HepG2 (cell line): ENCODE results near the gene RPS5. TPM values are rescaled to one million over a fixed set of nuclear protein-coding genes. Genes with fewer than 3 reads are reported as not detected.

ENCODE experiments used
- AGO2 ChIP-seq: fragments of 200-400 bp; formaldehyde crosslinking; optimal IDR thresholded peaks from 2 replicates; pipeline ENCODE3; 2017; ENCODE audit warnings: mild to moderate bottlenecking, low read depth, low read length, moderate library complexity
- ATF5 ChIP-seq: sonication (generic); formaldehyde crosslinking; IDR thresholded peaks from 2 replicates; pipeline ENCODE4 v1.4.0; 2020; ENCODE audit warnings: mild to moderate bottlenecking, low read depth, missing genetic modification reagents
- GTF3A ChIP-seq: sonication (generic); formaldehyde crosslinking; conservative IDR thresholded peaks from 2 replicates; pipeline ENCODE4 v1.4.0; 2020; ENCODE audit warnings: mild to moderate bottlenecking, missing genetic modification reagents
- HNRNPK ChIP-seq: fragments of 200-400 bp; formaldehyde crosslinking; IDR thresholded peaks from 2 replicates; pipeline ENCODE4 v1.6.1; 2018; ENCODE audit warnings: low read length, low read depth, moderate library complexity, mild to moderate bottlenecking; ENCODE audit not compliant: poor library complexity, severe bottlenecking
- NCOA1 ChIP-seq: sonication (generic); formaldehyde crosslinking; IDR thresholded peaks from 2 replicates; pipeline ENCODE4 v1.9.0; 2021; ENCODE audit warnings: missing genetic modification reagents
- SOX13 ChIP-seq, 3 experiments: fragments of 450-650 bp in 1 of 3; sonication (generic) in 1 of 3; formaldehyde crosslinking in 1 of 3; IDR thresholded peaks in 2 of 3; conservative IDR thresholded peaks in 1 of 3; 2 replicates each; pipeline versions ENCODE4 v1.5.0 to v1.6.1; 2016 to 2020; ENCODE audit warnings: antibody characterized with exemption in 1 of 3, mild to moderate bottlenecking in 1 of 3, missing compliant biosample characterization in 1 of 3, missing genetic modification reagents in 1 of 3, moderate library complexity in 1 of 3
- SRSF9 ChIP-seq: fragments of 200-400 bp; formaldehyde crosslinking; IDR thresholded peaks from 2 replicates; pipeline ENCODE4 v1.6.1; 2018; ENCODE audit warnings: borderline replicate concordance, mild to moderate bottlenecking, low read depth, low read length; ENCODE audit not compliant: insufficient read depth, poor library complexity, severe bottlenecking
- THAP11 ChIP-seq: IDR thresholded peaks from 2 replicates; pipeline ENCODE4 v1.6.1; 2016; ENCODE audit warnings: missing biosample characterization, missing genetic modification reagents
- XBP1 ChIP-seq: sonication (generic); formaldehyde crosslinking; IDR thresholded peaks from 2 replicates; pipeline ENCODE4 v1.5.0; 2020; ENCODE audit warnings: missing genetic modification reagents
- ZFP82 ChIP-seq: sonication (generic); formaldehyde crosslinking; IDR thresholded peaks from 2 replicates; pipeline ENCODE4 v1.5.1; 2020; ENCODE audit warnings: mild to moderate bottlenecking, missing genetic modification reagents, borderline replicate concordance
- ZNF205 ChIP-seq: IDR thresholded peaks from 2 replicates; pipeline ENCODE4 v1.6.1; 2018; ENCODE audit warnings: missing biosample characterization, missing genetic modification reagents
- ZNF253 ChIP-seq: sonication (generic); formaldehyde crosslinking; IDR thresholded peaks from 2 replicates; pipeline ENCODE4 v1.8.0; 2022; ENCODE audit warnings: mild to moderate bottlenecking, missing genetic modification reagents, borderline replicate concordance
- ZNF567 ChIP-seq: sonication (generic); formaldehyde crosslinking; IDR thresholded peaks from 2 replicates; pipeline ENCODE4 v1.8.1; 2023; ENCODE audit warnings: mild to moderate bottlenecking, missing genetic modification reagents, borderline replicate concordance
- ZNF768 ChIP-seq: sonication (generic); formaldehyde crosslinking; IDR thresholded peaks from 2 replicates; pipeline ENCODE4 v1.4.0; 2020; ENCODE audit warnings: missing genetic modification reagents
- ZNF782 ChIP-seq: sonication (generic); formaldehyde crosslinking; IDR thresholded peaks from 2 replicates; pipeline ENCODE4 v1.4.0; 2020; ENCODE audit warnings: missing genetic modification reagents, mild to moderate bottlenecking, borderline replicate concordance
- ZNF879 ChIP-seq: sonication (generic); formaldehyde crosslinking; IDR thresholded peaks from 2 replicates; pipeline ENCODE4 v1.8.1; 2023; ENCODE audit warnings: missing genetic modification reagents
- ZSCAN20 ChIP-seq: sonication (generic); formaldehyde crosslinking; IDR thresholded peaks from 2 replicates; pipeline ENCODE4 v1.4.0; 2020; ENCODE audit warnings: missing genetic modification reagents, mild to moderate bottlenecking, borderline replicate concordance
- ZSCAN25 ChIP-seq: sonication (generic); formaldehyde crosslinking; IDR thresholded peaks from 2 replicates; pipeline ENCODE4 v1.8.0; 2022; ENCODE audit warnings: mild to moderate bottlenecking, missing genetic modification reagents
- polyA plus RNA-seq, 8 experiments: library from polyadenylated mRNA; depleted of rRNA in 3 of 8; stranded (reverse) in 7 of 8; unstranded in 1 of 8; fragments of >200 nt; fragmentation: Illumina TruSeq in 4 of 8; extraction: Trizol in 4 of 8; gene quantifications; 2 replicates each; pipeline versions ENCODE4 v1.2.1 to v1.2.3, GENCODE V29; 2011 to 2016; ENCODE audit warnings: low read depth in 4 of 8, missing spikeins in 1 of 8, mixed read lengths in 1 of 8; ENCODE audit not compliant: insufficient read depth in 1 of 8
- total RNA-seq, 5 experiments: library from RNA; depleted of rRNA; stranded (reverse); fragments of >200 nt; fragmentation: Illumina TruSeq; extraction: Trizol; gene quantifications; 2 replicates each; pipeline ENCODE4 v1.2.3, GENCODE V29; 2016; ENCODE audit warnings: low read depth in 1 of 5
- TF ChIP-seq, protein P1 (sequence below): IDR thresholded peaks from 2 replicates; pipeline ENCODE4 v1.6.1; 2016; ENCODE audit warnings: missing compliant biosample characterization, missing genetic modification reagents, borderline replicate concordance
- TF ChIP-seq, protein P2 (sequence below): sonication (generic); formaldehyde crosslinking; IDR thresholded peaks from 2 replicates; pipeline ENCODE4 v1.4.0; 2020; ENCODE audit warnings: missing genetic modification reagents
- TF ChIP-seq, protein P3 (sequence below): sonication (generic); formaldehyde crosslinking; IDR thresholded peaks from 2 replicates; pipeline ENCODE4 v1.8.1; 2023; ENCODE audit warnings: missing genetic modification reagents, inconsistent platforms, borderline replicate concordance
- TF ChIP-seq, protein P4 (sequence below): conservative IDR thresholded peaks from 2 replicates; pipeline ENCODE4 v1.6.1; 2018; ENCODE audit warnings: missing genetic modification reagents

RPS5 gene
- total and polyA plus RNA-seq, 2 of the 13 experiments (the other 11 are each of a cell fraction or from before 2014, with no cell fraction given), result 1,544 to 4,408 TPM

DNA sequence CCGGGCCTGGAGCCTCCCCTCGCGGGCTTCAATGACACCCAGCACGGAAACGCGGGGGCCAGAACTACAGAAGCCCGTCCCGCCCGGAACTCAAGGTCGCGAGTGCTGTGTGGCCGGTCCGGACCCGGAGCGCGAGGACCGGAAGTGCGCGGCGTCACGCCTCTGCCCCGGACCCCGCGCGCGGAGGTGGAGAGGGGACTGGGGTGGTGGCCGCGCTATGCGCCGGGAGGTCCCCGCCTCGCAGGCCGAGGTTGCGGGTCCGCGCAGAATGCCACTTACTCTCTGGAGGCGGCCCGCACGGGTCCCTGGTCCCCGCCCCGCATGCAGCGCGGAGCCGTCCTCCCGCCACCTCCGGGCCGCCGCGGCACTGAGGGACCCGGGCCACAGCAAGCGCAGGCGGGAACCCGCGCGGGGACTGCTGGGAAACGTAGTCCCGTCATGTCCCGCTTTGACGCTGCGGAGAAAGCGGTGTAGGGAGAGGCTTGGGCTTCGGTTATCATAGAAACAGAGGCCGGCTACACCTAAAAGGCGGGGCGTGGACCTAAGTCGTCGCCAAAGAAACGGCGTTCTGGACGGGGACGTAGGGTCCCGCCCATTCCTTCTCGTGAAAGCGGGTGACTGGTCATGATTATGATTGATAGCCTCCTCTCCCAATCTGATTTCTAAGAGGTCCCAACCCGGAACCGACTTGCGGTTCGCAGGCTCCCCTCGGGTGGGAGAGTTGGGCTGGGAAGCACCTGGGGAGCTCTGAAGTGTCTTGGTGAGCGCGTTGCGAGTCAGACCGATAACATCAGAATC lies 6.2 kb upstream of the RPS5 start, which contains the start of gene ZNF837 (continued):
- TF ChIP-seq HNRNPK, result peak; percentile 75
- no peak for TF ChIP-seq XBP1 (CRISPR knock-in tag)
- TF ChIP-seq, protein P1, sequence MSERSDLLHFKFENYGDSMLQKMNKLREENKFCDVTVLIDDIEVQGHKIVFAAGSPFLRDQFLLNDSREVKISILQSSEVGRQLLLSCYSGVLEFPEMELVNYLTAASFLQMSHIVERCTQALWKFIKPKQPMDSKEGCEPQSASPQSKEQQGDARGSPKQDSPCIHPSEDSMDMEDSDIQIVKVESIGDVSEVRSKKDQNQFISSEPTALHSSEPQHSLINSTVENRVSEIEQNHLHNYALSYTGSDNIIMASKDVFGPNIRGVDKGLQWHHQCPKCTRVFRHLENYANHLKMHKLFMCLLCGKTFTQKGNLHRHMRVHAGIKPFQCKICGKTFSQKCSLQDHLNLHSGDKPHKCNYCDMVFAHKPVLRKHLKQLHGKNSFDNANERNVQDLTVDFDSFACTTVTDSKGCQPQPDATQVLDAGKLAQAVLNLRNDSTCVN, result no peak; the same call in 1 of the 2 replicates
- TF ChIP-seq, protein P2, sequence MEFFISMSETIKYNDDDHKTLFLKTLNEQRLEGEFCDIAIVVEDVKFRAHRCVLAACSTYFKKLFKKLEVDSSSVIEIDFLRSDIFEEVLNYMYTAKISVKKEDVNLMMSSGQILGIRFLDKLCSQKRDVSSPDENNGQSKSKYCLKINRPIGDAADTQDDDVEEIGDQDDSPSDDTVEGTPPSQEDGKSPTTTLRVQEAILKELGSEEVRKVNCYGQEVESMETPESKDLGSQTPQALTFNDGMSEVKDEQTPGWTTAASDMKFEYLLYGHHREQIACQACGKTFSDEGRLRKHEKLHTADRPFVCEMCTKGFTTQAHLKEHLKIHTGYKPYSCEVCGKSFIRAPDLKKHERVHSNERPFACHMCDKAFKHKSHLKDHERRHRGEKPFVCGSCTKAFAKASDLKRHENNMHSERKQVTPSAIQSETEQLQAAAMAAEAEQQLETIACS (CRISPR knock-in tag), result peak; percentile 68
- TF ChIP-seq ZNF567 (CRISPR knock-in tag), result peak; percentile 87; the same call in 1 of the 2 replicates
- TF ChIP-seq ZSCAN20 (CRISPR knock-in tag), result no peak; the same call in 1 of the 2 replicates
- no peak for TF ChIP-seq ZNF253 (CRISPR knock-in tag)
- TF ChIP-seq ZNF782 (CRISPR knock-in tag), result peak; percentile 62; the same call in 1 of the 2 replicates
- TF ChIP-seq ZFP82 (CRISPR knock-in tag), result 0 out of 2 replicates have a peak, but pooled peaks have one; percentile 82
- peak; percentile 94 for TF ChIP-seq AGO2
- no peak for TF ChIP-seq SRSF9
- no peak for TF ChIP-seq ATF5 (CRISPR knock-in tag)
- peak; percentile 86 for TF ChIP-seq ZNF205 (CRISPR knock-in tag)
- TF ChIP-seq, protein P3, sequence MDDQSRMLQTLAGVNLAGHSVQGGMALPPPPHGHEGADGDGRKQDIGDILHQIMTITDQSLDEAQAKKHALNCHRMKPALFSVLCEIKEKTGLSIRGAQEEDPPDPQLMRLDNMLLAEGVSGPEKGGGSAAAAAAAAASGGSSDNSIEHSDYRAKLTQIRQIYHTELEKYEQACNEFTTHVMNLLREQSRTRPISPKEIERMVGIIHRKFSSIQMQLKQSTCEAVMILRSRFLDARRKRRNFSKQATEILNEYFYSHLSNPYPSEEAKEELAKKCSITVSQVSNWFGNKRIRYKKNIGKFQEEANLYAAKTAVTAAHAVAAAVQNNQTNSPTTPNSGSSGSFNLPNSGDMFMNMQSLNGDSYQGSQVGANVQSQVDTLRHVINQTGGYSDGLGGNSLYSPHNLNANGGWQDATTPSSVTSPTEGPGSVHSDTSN (CRISPR knock-in tag), result peak; percentile 50; the same call in 1 of the 2 replicates
- peak; percentile 87 for TF ChIP-seq ZNF768 (CRISPR knock-in tag)
- no peak for TF ChIP-seq SOX13 (IDR thresholded peaks at IDR 0.05)
- TF ChIP-seq SOX13 (CRISPR knock-in tag; conservative IDR thresholded peaks at IDR 0.05 in 1 of 2, IDR thresholded peaks at IDR 0.05 in 1 of 2), result peak in 1 of 2 experiments; percentile 53; a peak in 2 of 4 replicates
- peak; percentile 82 for TF ChIP-seq ZSCAN25 (CRISPR knock-in tag)
- TF ChIP-seq, protein P4, sequence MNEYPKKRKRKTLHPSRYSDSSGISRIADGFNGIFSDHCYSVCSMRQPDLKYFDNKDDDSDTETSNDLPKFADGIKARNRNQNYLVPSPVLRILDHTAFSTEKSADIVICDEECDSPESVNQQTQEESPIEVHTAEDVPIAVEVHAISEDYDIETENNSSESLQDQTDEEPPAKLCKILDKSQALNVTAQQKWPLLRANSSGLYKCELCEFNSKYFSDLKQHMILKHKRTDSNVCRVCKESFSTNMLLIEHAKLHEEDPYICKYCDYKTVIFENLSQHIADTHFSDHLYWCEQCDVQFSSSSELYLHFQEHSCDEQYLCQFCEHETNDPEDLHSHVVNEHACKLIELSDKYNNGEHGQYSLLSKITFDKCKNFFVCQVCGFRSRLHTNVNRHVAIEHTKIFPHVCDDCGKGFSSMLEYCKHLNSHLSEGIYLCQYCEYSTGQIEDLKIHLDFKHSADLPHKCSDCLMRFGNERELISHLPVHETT (CRISPR knock-in tag), result peak; percentile 92
- TF ChIP-seq GTF3A (CRISPR knock-in tag), result peak; percentile 77; the same call in 1 of the 2 replicates
- peak; percentile 91 for TF ChIP-seq NCOA1
- TF ChIP-seq ZNF879 (CRISPR knock-in tag), result peak; percentile 77; the same call in 1 of the 2 replicates
- TF ChIP-seq THAP11 (CRISPR knock-in tag), result peak; percentile 99
